Natural killer cell (primary cell): ENCODE measurements around the gene GORASP1. TPM values are rescaled to one million over a fixed set of nuclear protein-coding genes. Genes with fewer than 3 reads are reported as not detected.

ENCODE experiments used
- ATAC-seq, 3 donors: fragments of 150-1000 bp in 2 of 3; fragments of 200-7000 bp in 1 of 3; cut with Tn5 transposase; 1 replicate in 1 of 3; 2 replicates in 2 of 3; pipeline ENCODE4 v1.10.0; 2021; ENCODE audit warnings: mild to moderate bottlenecking in 2 of 3, moderate library complexity in 2 of 3
- DNase-seq, 2 donors: peaks; one replicate each; pipeline versions ENCODE4 v3.0.0 to v3.0.0-alpha.2; 2013 to 2021; ENCODE audit warnings: mixed read lengths in 1 of 2
- H3K27ac ChIP-seq: one replicate; pipeline ENCODE4 v1.5.1; 2013; ENCODE audit warnings: mild to moderate bottlenecking, low read length
- H3K27me3 ChIP-seq: one replicate; pipeline ENCODE4 v1.6.1; 2013; ENCODE audit warnings: low read length; ENCODE audit not compliant: control insufficient read depth, insufficient read depth
- H3K36me3 ChIP-seq: one replicate; pipeline ENCODE4 v1.6.1; 2013; ENCODE audit warnings: low read length; ENCODE audit not compliant: control insufficient read depth, insufficient read depth
- H3K4me1 ChIP-seq: one replicate; pipeline ENCODE4 v1.6.1; 2013; ENCODE audit warnings: low read length; ENCODE audit not compliant: control insufficient read depth, insufficient read depth
- H3K4me3 ChIP-seq: one replicate; pipeline ENCODE4 v1.5.1; 2013; ENCODE audit warnings: low read length
- H3K9me3 ChIP-seq: one replicate; pipeline ENCODE4 v1.6.1; 2013; ENCODE audit warnings: low read length; ENCODE audit not compliant: control insufficient read depth, insufficient read depth
- H3K27ac Mint-ChIP-seq, 2 donors: one replicate each; pipeline ENCODE4 v1.8.0; 2022; ENCODE audit warnings: mild to moderate bottlenecking in 2 of 2, mixed read lengths in 2 of 2, moderate library complexity in 1 of 2
- H3K27me3 Mint-ChIP-seq, 2 donors: one replicate each; pipeline ENCODE4 v1.8.0; 2022; ENCODE audit warnings: low read depth in 2 of 2, mixed read lengths in 2 of 2
- H3K36me3 Mint-ChIP-seq: one replicate; pipeline ENCODE4 v1.8.0; 2022; ENCODE audit warnings: mixed read lengths
- H3K4me1 Mint-ChIP-seq, 2 donors: one replicate each; pipeline ENCODE4 v1.8.0; 2022; ENCODE audit warnings: mixed read lengths in 2 of 2
- H3K4me3 Mint-ChIP-seq: one replicate; pipeline ENCODE4 v1.8.0; 2022; ENCODE audit warnings: mild to moderate bottlenecking, moderate library complexity, mixed read lengths
- H3K9me3 Mint-ChIP-seq, 2 donors: one replicate each; pipeline ENCODE4 v1.8.0; 2022; ENCODE audit warnings: mixed read lengths in 2 of 2
- WGBS: methylation state at CpG from one replicate; pipeline ENCODE4 v1.1.7; 2013; ENCODE audit warnings: missing lambda C conversion rate; ENCODE audit not compliant: insufficient coverage; 5-methylcytosine and 5-hydroxymethylcytosine counted together
- intact Hi-C: fragments of 100-400 bp; cut with micrococcal nuclease; formaldehyde crosslinking; loops from one replicate; pipeline ENCODE4 v1.14.2; 2022
- total RNA-seq, 4 donors: library from RNA; stranded (reverse); fragments of 120-200 nt in 1 of 4; gene quantifications; one replicate each; pipeline versions ENCODE4 v1.2.3 to v1.2.4, GENCODE V29; 2013 to 2022
- TF ChIP-seq, protein P1 (sequence below): fragments of 200-600 bp; IDR thresholded peaks from one replicate; pipeline ENCODE4 v1.8.0; 2022; ENCODE audit warnings: antibody characterized with exemption

Gene GORASP1
- total RNA-seq, 3 donors from 2014 or later (not counting 1 experiment from before 2014, with no cell fraction given): 20.2 to 21.3 (median 20.8) TPM

DNA sequence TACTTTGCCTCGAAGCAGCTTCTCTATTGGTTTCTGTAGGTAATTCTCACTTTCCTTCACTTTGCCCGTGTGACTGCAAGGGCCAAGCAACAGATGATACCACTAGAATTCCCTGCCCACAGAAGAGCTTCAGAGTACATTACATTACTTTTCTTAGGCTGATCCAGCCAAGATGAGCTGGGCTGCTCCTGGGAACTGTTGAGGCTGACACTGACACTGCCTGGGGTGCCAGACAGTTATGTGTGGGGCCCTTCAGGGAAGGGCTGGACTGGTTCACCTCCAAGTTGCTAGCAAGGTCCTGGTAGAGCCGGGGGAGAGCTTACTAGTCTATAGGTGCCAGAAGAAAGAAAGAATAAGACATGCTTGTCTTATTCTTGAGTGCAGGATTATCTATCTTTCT lies 19.0 kb downstream of the GORASP1 start:
- no peak overlapping the region for H3K4me3 ChIP-seq
- H3K4me1 Mint-ChIP-seq: no peaks in the 10 kb centered on the region
- no peaks in the 10 kb centered on the region for H3K27me3 Mint-ChIP-seq
- no peak overlapping the region for H3K4me3 Mint-ChIP-seq
- H3K9me3 ChIP-seq: no peaks in the 10 kb centered on the region
- peaks cover 36% of the 10 kb centered on the region for H3K36me3 Mint-ChIP-seq
- WGBS: 93% methylated on average over 3 of the region's 3 CpGs
- ATAC-seq (no peak), DNase-seq (no peak)
- no peaks in the 10 kb centered on the region for H3K9me3 Mint-ChIP-seq
- peaks cover 80% of the 10 kb centered on the region for H3K36me3 ChIP-seq
- no peak overlapping the region for H3K27ac Mint-ChIP-seq
- TF ChIP-seq, protein P1, sequence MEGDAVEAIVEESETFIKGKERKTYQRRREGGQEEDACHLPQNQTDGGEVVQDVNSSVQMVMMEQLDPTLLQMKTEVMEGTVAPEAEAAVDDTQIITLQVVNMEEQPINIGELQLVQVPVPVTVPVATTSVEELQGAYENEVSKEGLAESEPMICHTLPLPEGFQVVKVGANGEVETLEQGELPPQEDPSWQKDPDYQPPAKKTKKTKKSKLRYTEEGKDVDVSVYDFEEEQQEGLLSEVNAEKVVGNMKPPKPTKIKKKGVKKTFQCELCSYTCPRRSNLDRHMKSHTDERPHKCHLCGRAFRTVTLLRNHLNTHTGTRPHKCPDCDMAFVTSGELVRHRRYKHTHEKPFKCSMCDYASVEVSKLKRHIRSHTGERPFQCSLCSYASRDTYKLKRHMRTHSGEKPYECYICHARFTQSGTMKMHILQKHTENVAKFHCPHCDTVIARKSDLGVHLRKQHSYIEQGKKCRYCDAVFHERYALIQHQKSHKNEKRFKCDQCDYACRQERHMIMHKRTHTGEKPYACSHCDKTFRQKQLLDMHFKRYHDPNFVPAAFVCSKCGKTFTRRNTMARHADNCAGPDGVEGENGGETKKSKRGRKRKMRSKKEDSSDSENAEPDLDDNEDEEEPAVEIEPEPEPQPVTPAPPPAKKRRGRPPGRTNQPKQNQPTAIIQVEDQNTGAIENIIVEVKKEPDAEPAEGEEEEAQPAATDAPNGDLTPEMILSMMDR: no peak
- intact Hi-C loops: no loop called here
- H3K4me1 ChIP-seq: no peaks in the 10 kb centered on the region
- H3K27me3 ChIP-seq: no peaks in the 10 kb centered on the region
- H3K27ac ChIP-seq: no peak overlapping the region

DNA sequence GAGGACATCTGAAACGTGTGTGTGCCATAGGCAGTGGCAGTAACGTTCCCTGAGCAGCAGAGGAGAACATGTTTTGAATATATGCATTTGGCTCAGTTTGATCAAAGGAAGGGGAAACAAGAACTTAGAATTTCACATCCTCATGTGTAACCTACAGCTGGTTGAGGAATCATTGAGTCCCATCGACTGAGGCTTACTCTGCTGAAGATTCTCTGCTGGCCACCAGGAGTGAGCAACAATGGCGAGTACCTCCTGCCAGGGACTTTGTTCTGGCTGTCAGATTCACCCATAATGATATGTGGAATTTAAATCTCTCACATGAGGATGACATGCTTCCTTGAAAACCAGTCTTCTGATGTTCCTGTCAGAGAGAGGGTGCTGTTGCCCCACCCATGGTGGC lies 21.3 kb downstream of the GORASP1 start:
- TF ChIP-seq, protein P1: no peak
- H3K27ac ChIP-seq: no peak overlapping the region
- ATAC-seq: no peak
- H3K36me3 ChIP-seq: peaks cover 70% of the 10 kb centered on the region
- H3K9me3 ChIP-seq: no peaks in the 10 kb centered on the region
- Mint-ChIP-seq H3K36me3 (peaks cover 36% of the 10 kb centered on the region), H3K4me1 (no peaks in the 10 kb centered on the region), H3K4me3 (no peak overlapping the region), H3K27me3 (no peaks in the 10 kb centered on the region), H3K9me3 (no peaks in the 10 kb centered on the region), H3K27ac (no peak overlapping the region)
- no peaks in the 10 kb centered on the region for H3K4me1 ChIP-seq
- intact Hi-C loops: no loop called here
- H3K27me3 ChIP-seq: no peaks in the 10 kb centered on the region
- 74% methylated on average over 4 of the region's 4 CpGs for WGBS
- DNase-seq: no peak
- H3K4me3 ChIP-seq: no peak overlapping the region

DNA sequence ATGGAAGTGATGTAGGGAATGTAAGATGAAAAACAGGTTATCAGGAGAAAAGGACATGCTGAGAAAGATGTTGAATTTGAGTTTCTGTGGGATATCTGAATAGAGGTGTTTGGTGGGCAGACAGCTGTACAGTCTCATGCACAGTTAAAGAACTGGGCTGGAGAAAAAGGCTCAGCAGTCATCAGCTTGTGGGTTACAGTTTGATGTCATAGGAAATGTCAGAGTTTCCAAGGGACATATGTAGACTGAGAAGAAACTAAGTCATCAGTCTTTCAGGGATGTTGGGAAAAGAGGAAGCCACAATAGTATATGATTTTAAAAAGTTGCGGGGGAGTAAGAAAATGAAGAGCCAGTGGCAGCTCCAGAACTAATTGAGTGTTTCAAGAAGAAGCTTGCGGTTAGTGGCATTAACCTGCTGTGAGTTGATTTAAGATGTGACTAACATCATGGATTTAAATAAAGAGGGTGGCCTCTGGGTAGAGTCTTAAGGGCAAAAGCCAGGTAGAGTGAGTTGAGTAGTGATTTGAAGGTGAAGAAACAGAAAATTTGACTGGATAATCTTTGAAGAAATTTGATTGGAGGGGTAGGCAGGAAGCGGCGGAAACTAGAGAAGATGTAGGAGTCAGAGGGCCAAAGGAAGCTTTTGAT lies 24.6 kb downstream of the GORASP1 start:
- no peak for ATAC-seq
- Mint-ChIP-seq H3K9me3 (no peaks in the 10 kb centered on the region), H3K27me3 (no peaks in the 10 kb centered on the region), H3K36me3 (peaks cover 19% of the 10 kb centered on the region), H3K4me3 (no peak overlapping the region), H3K27ac (peak overlapping the region in 1 of 2 donors; percentile 6), H3K4me1 (no peaks in the 10 kb centered on the region)
- H3K27me3 ChIP-seq: no peaks in the 10 kb centered on the region
- H3K36me3 ChIP-seq: peaks cover 58% of the 10 kb centered on the region
- intact Hi-C loops: no loop called here
- no peak overlapping the region for H3K4me3 ChIP-seq
- no peaks in the 10 kb centered on the region for H3K9me3 ChIP-seq
- no peak overlapping the region for H3K27ac ChIP-seq
- WGBS: 100% methylated on average over 4 of the region's 4 CpGs
- TF ChIP-seq, protein P1: no peak
- H3K4me1 ChIP-seq: no peaks in the 10 kb centered on the region
- DNase-seq: no peak

DNA sequence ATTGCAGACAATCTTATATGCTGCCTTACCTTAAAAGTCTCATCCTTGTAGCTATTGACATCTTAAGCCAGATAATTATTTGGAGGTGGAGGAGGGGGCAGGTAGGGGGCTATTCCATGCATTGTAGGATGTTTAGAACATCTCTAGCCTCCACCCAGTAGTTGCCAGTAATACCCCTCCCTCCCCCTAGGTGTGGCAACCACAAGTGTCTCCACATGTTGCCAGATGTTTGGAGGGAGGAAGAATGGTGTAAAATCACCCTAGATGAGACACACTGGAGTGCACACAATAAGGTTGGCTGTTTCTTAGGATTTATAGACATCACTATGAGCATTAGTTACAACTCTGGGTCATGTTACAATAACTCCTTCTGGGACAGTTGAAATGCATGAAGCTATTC lies 27.4 kb downstream of the GORASP1 start:
- no peaks in the 10 kb centered on the region for H3K27me3 Mint-ChIP-seq
- Histone ChIP-seq H3K4me3 (no peak overlapping the region), H3K27me3 (no peaks in the 10 kb centered on the region), H3K27ac (no peak overlapping the region), H3K9me3 (no peaks in the 10 kb centered on the region), H3K4me1 (no peaks in the 10 kb centered on the region), H3K36me3 (peaks cover 60% of the 10 kb centered on the region)
- H3K36me3 Mint-ChIP-seq: peaks cover 18% of the 10 kb centered on the region
- intact Hi-C loops: no loop called here
- TF ChIP-seq, protein P1: no peak
- DNase-seq (no peak), ATAC-seq (no peak)
- H3K27ac Mint-ChIP-seq: no peak overlapping the region
- no peaks in the 10 kb centered on the region for H3K9me3 Mint-ChIP-seq
- no peak overlapping the region for H3K4me3 Mint-ChIP-seq
- H3K4me1 Mint-ChIP-seq: no peaks in the 10 kb centered on the region
